ENCODE results near the gene TOX3.

The TOX3 gene

DNA sequence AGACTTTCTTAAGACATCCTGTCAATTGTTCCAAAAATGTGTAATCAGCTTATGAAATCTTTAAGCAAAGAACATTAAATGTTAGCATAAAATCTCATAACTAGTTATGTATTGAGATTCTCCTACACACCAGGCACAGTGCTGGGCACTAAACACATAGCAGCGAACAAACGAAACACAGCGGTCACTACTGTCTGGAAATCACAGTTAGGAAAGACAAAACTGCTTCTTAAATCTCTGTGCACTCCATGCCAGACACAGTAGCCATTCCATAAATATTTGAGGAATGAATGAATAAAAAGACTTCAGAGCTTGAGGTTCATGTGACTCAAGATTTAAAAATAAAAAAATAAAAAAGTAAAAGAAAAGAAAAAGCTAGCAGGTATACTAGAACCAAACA is 20.1 kb downstream of the TOX3 start:
- no peak overlapping the region for H3K27ac ChIP-seq
- H3K4me3 ChIP-seq: no peak overlapping the region
- TF ChIP-seq, protein P1, sequence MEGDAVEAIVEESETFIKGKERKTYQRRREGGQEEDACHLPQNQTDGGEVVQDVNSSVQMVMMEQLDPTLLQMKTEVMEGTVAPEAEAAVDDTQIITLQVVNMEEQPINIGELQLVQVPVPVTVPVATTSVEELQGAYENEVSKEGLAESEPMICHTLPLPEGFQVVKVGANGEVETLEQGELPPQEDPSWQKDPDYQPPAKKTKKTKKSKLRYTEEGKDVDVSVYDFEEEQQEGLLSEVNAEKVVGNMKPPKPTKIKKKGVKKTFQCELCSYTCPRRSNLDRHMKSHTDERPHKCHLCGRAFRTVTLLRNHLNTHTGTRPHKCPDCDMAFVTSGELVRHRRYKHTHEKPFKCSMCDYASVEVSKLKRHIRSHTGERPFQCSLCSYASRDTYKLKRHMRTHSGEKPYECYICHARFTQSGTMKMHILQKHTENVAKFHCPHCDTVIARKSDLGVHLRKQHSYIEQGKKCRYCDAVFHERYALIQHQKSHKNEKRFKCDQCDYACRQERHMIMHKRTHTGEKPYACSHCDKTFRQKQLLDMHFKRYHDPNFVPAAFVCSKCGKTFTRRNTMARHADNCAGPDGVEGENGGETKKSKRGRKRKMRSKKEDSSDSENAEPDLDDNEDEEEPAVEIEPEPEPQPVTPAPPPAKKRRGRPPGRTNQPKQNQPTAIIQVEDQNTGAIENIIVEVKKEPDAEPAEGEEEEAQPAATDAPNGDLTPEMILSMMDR (IDR thresholded peaks at IDR 0.05): no peak
- DNase-seq (ENCODE audit: low spot score): no peak

DNA sequence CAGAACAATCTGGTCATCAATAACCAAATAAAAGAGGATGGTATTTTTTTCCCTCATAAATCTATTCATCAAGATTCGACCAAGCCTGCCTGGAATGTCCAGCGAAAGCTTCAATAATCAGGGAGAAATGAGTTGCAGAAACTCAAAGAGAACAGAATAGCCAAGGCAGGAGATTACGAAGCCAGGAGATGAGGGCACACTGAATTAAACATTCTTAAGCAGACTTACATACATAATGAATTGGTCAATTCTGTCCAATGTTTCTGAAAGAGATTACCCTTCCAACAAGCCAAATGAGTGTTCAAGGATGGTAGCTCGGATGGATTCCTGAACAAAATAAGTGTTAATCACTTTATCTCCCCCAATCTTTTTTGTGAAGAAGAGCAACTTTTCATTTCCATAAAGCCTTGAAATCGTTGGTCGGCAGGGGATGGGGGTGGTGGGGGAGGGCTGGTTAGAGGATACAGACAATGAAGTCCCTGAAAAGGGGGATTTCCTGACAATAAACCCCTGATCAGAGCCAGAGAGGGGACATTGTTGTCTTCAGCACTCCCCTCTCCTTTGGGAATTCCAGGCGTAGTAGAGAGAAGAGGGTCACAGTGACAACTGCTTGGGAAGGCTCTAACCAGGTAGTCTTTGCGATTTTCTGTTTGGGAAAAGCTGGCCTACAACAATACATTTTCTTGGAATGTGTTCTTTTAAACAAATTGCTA is 20.7 kb downstream of the TOX3 start:
- H3K27ac ChIP-seq: no peak overlapping the region
- TF ChIP-seq, protein P1 (IDR thresholded peaks at IDR 0.05): no peak
- no peak for DNase-seq (ENCODE audit: low spot score)
- H3K4me3 ChIP-seq: no peak overlapping the region

DNA sequence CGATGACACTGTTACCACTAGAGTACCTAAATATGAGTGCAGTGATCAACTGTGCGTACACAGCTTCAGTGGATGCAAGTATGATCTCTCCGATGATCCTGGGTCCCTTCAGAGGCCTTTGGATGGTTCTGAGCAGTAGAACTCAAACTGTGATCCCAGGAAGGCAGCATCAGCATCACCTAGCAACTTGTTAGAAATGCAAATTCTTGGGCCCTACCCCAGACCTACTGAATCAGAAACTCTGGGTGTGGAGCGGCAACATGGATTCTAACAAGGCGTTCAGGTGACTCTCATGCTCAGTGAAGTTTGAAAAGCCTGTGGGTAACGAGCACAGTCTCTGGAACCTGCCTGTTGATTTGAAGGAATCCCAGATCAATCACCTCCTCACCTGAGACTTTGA is 25.4 kb downstream of the TOX3 start:
- H3K4me3 ChIP-seq: no peak overlapping the region
- DNase-seq (ENCODE audit: low spot score): no peak
- no peak overlapping the region for H3K27ac ChIP-seq
- TF ChIP-seq, protein P1 (IDR thresholded peaks at IDR 0.05): no peak

DNA sequence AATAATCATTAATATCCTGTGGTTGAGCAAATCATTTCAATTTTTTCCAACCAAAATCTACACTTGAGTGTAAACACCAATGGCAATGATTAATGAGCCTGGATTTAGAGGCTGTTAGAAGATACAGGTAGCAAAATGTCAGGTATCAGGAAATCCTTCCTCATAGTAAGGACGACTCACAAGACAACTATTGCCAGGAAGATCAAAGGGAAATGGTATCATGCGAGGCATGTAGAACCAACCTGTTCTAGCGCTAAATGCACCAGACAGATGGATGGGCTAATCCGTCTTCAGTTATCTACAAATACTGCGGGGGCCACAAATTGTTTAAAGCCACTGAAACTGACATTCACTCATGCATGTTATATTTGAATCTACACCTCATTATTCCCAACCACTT is 28.1 kb downstream of the TOX3 start:
- H3K4me3 ChIP-seq: no peak overlapping the region
- H3K27ac ChIP-seq: no peak overlapping the region
- TF ChIP-seq, protein P1 (IDR thresholded peaks at IDR 0.05): no peak
- DNase-seq (ENCODE audit: low spot score): no peak

DNA sequence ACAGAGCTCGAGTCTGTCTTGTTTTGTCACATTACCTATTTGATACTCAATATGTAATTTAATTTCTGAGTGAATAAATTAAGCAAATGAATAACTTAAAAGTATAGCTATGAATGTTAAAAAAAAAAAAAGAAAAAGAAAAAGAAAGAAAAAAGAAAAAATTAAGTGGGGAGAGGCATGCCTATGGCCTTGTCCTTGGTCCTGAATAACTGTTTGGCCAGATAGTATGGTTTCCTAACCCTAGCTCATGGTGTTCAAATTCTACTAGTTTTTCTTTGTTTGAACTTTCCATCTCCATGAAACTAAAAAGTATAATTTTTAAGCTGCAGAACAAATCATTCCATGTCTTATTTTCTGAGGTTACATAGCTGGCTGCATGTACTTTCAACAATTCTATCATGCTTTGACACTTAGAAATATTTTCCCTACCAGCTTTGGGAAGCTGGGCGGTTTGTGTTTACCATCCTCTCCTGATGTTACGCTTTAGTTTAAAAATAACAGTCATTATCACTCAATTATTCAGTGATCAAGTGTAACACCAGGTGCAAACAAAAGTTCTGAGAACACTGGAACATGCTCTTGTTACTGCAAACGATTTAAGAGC is 31.8 kb downstream of the TOX3 start:
- no peak overlapping the region for H3K27ac ChIP-seq
- no peak for DNase-seq (ENCODE audit: low spot score)
- TF ChIP-seq, protein P1 (IDR thresholded peaks at IDR 0.05): no peak
- no peak overlapping the region for H3K4me3 ChIP-seq

DNA sequence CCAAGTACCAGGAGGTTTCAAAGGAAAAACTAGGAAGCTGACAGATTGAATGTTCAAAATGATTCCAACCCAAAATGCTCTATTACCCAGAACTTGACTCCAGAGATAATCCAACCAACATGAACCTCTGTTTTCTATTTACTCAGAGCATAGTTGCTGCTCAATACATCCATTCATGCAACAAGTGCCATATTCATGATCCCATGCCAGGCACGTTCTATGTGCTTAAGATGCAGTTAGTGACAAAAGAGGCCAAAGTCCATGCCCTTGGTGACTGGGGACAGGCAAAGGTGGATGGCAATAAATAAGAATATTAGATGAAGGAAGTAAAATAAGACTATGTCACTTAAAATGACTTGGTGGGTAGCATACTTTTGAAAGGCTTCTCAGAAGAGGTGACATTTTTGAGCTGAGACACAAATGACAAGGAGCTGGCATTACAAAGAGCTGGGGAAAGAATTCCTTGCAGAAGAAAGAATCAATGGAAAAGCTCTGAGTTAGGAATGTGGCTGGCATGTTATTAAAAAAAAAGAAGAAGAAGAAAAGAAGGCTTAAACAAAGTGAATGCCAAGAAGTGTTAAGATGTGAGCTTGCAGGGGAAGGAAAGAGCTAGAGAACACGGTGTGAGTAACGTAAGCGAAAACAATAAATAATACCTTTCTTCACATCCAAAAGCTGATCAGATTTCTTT is 34.5 kb downstream of the TOX3 start:
- DNase-seq (ENCODE audit: low spot score): no peak
- H3K27ac ChIP-seq: no peak overlapping the region

More for the DNA sequence above, 34.5 kb downstream of the TOX3 start:
- H3K4me3 ChIP-seq: no peak overlapping the region
- TF ChIP-seq, protein P1 (IDR thresholded peaks at IDR 0.05): no peak

Measured in coronary artery (tissue), 2 donors.